WTC11 (cell line): ENCODE results near the gene ZNF75A. TPM values are rescaled to one million over a fixed set of nuclear protein-coding genes. Genes with fewer than 3 reads are reported as not detected.

Experiments used
- ATAC-seq: fragments of 200-7000 bp; cut with Tn5 transposase; 2 replicates; pipeline ENCODE4 v1.10.0; 2021; ENCODE audit warnings: mild to moderate bottlenecking, moderate library complexity
- CTCF ChIA-PET: fragments of 300-600 bp; sonication (Branson Sonifier 250); formaldehyde crosslinking; loops from one replicate; lab custom pipeline; 2021; ENCODE audit warnings: antibody characterized with exemption; lab: Charles Lee
- POLR2A ChIA-PET: fragments of 350-600 bp; sonication (Branson Sonifier 250); formaldehyde crosslinking; loops from one replicate; lab custom pipeline; 2021; ENCODE audit warnings: antibody characterized with exemption; lab: Charles Lee
- DNase-seq: peaks from one replicate; pipeline ENCODE4 v3.0.0; 2021; ENCODE audit warnings: low spot score
- H3K27ac Mint-ChIP-seq: 2 replicates; pipeline ENCODE4 v1.8.0; 2021; ENCODE audit warnings: mixed read lengths
- H3K27me3 Mint-ChIP-seq: 2 replicates; pipeline ENCODE4 v1.8.0; 2021; ENCODE audit warnings: low read depth, mild to moderate bottlenecking, moderate library complexity, mixed read lengths
- H3K36me3 Mint-ChIP-seq: 2 replicates; pipeline ENCODE4 v1.8.0; 2021; ENCODE audit warnings: mixed read lengths
- H3K4me1 Mint-ChIP-seq: 2 replicates; pipeline ENCODE4 v1.8.0; 2022; ENCODE audit warnings: mixed read lengths
- H3K4me3 Mint-ChIP-seq: 2 replicates; pipeline ENCODE4 v1.8.0; 2021; ENCODE audit warnings: mild to moderate bottlenecking, moderate library complexity, mixed read lengths
- H3K9me3 Mint-ChIP-seq: 2 replicates; pipeline ENCODE4 v1.8.0; 2021; ENCODE audit warnings: mixed read lengths
- CREB1 ChIP-seq: sonication (generic); formaldehyde crosslinking; IDR thresholded peaks from 2 replicates; pipeline ENCODE4 v1.8.0; 2023; ENCODE audit warnings: mild to moderate bottlenecking, missing genetic modification reagents
- JUN ChIP-seq: sonication (generic); formaldehyde crosslinking; IDR thresholded peaks from 2 replicates; pipeline ENCODE4 v1.8.0; 2023; ENCODE audit warnings: mild to moderate bottlenecking, missing genetic modification reagents
- MYBL2 ChIP-seq: sonication (generic); formaldehyde crosslinking; IDR thresholded peaks from 2 replicates; pipeline ENCODE4 v1.8.1; 2023; ENCODE audit warnings: mild to moderate bottlenecking, moderate library complexity, missing genetic modification reagents
- SMAD4 ChIP-seq: sonication (generic); formaldehyde crosslinking; IDR thresholded peaks from 2 replicates; pipeline ENCODE4 v1.8.0; 2022; ENCODE audit warnings: mild to moderate bottlenecking, missing genetic modification reagents
- total RNA-seq: library from RNA; stranded (reverse); gene quantifications from 3 replicates; pipeline ENCODE4 v1.2.3, GENCODE V29; 2021
- TF ChIP-seq, protein P1 (sequence below): fragments of 250-450 bp; sonication (Bioruptor Pico); IDR thresholded peaks from 2 replicates; pipeline ENCODE4 v2.1.2; 2022; ENCODE audit warnings: mild to moderate bottlenecking, moderate library complexity
- TF ChIP-seq, protein P2 (sequence below): fragments of 250-450 bp; sonication (Bioruptor Pico); IDR thresholded peaks from 2 replicates; pipeline ENCODE4 v1.9.0; 2021; ENCODE audit warnings: moderate library complexity, mild to moderate bottlenecking, inconsistent platforms, borderline replicate concordance
- TF ChIP-seq, protein P3 (sequence below): fragments of 250-450 bp; sonication (Bioruptor Pico); IDR thresholded peaks from 2 replicates; pipeline ENCODE4 v1.9.0; 2021; ENCODE audit warnings: mild to moderate bottlenecking, borderline replicate concordance
- TF ChIP-seq, protein P4 (sequence below): fragments of 200-600 bp; IDR thresholded peaks from 2 replicates; pipeline ENCODE4 v1.8.0; 2022; ENCODE audit warnings: antibody characterized with exemption

The ZNF75A gene
- total RNA-seq, 1 experiment from 2014 or later, result 31.5 TPM

DNA sequence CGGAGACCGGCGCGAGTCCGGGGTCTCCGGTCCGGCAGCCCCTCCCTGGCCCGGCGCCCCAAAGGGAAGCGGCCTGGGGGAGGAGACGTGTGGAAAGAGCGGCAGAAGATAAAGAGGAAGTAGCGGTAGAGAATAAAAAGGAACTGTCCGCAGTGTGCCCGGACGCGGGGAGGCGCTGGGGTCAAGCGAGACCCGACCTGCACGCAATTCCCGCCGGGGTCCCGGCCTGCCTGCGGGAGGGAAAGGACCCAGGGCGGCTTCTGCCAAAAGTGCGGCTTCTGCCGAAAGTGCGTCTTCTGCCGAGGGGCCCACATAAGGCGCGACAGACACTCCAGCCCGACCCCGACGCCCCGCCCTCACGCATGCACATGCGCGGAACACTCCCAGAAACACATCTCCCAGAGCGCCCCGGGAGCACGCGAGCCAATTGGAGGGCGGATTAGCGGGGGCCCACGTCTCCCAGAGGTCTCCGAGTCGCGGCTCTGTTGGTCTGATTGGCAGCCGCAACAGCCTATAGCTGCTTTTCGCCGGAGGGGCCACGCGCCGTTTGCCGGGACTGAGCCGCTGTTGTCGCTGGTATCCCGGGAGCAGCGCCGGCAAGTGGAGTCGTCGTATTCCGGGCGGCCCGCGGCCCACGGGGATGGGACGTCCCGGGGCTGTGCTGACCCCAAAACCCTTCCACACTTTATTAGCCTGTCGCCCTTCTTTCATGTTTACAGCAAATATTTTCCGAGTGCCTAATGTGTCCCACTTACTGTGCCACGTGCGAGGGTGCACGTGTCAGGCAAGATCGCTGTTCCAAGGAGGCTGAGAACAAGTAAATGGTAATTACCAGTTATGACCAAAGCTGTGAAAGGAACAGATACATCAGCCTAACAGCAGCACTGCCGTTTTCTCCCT lies 40.9 kb upstream of the ZNF75A start (continued):
- TF ChIP-seq MYBL2, result no peak; the same call in 1 of the 2 replicates
- peak; percentile 76; the same call in 1 of the 2 replicates for TF ChIP-seq SMAD4 (CRISPR knock-in tag)
- TF ChIP-seq, protein P1, sequence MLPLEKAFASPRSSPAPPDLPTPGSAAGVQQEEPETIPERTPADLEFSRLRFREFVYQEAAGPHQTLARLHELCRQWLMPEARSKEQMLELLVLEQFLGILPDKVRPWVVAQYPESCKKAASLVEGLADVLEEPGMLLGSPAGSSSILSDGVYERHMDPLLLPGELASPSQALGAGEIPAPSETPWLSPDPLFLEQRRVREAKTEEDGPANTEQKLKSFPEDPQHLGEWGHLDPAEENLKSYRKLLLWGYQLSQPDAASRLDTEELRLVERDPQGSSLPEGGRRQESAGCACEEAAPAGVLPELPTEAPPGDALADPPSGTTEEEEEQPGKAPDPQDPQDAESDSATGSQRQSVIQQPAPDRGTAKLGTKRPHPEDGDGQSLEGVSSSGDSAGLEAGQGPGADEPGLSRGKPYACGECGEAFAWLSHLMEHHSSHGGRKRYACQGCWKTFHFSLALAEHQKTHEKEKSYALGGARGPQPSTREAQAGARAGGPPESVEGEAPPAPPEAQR, result no peak
- TF ChIP-seq JUN (CRISPR knock-in tag), result peak; percentile 19; the same call in 1 of the 2 replicates
- TF ChIP-seq CREB1 (CRISPR knock-in tag), result no peak

DNA sequence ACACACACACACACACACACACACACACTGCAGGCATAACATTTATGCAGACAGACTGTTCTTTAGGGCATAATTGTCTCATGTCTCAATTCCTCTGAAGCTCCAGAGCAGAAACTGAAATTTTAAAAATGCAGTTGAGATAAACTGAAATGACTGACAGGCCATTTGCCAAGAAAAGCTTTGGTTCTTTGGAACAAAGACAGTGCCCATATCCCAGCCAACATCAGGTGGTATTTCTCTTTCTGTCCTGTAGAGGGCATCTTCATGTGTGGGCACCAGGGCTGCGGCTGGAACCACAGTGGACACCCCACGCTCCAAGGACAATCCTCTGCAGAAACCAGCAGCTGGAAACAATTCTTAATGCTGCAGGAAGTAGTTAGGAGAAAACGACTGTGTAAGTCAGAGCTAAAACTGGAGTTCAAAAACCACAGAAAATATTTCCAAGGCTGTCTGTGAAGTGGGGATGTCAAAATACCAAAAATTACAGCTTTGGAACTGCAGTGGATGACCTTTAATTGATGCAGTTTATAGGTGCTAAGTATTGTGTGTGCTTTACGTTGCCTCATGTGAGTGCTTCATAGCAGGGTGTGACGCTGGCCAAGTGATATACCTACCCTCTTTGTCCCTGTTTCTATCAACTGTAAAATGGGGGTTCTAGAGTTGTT lies 38.3 kb upstream of the ZNF75A start:
- no peak for DNase-seq
- CTCF ChIA-PET, result interaction anchor here (0.6 to 2.0 kb wide), 20 partner anchors 8 to 1318 kb away, joined by 3 to 19 read pairs (median 4); partner anchors contain the start of genes MEFV, NAA60, OR1F1 and ZNF174

More for the DNA sequence above, 38.3 kb upstream of the ZNF75A start:
- H3K27me3 Mint-ChIP-seq, result peaks cover 48% of the 10 kb centered on the region
- H3K9me3 Mint-ChIP-seq, result peaks cover 36% of the 10 kb centered on the region
- POLR2A ChIA-PET, result interaction anchor here (0.6 to 1.5 kb wide), 2 partner anchors 16 to 44 kb away, joined by 4 read pairs; partner anchors contain the start of gene ZNF263
- H3K36me3 Mint-ChIP-seq, result no peaks in the 10 kb centered on the region
- ATAC-seq, result peak; percentile 12; the same call in 1 of the 2 replicates
- no peak overlapping the region for H3K4me3 Mint-ChIP-seq
- H3K27ac Mint-ChIP-seq, result no peak overlapping the region
- TF ChIP-seq, protein P2, sequence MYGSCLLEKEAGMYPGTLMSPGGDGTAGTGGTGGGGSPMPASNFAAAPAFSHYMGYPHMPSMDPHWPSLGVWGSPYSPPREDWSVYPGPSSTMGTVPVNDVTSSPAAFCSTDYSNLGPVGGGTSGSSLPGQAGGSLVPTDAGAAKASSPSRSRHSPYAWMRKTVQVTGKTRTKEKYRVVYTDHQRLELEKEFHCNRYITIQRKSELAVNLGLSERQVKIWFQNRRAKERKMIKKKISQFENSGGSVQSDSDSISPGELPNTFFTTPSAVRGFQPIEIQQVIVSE (CRISPR knock-in tag), result no peak
- no peak for TF ChIP-seq MYBL2
- TF ChIP-seq, protein P3, sequence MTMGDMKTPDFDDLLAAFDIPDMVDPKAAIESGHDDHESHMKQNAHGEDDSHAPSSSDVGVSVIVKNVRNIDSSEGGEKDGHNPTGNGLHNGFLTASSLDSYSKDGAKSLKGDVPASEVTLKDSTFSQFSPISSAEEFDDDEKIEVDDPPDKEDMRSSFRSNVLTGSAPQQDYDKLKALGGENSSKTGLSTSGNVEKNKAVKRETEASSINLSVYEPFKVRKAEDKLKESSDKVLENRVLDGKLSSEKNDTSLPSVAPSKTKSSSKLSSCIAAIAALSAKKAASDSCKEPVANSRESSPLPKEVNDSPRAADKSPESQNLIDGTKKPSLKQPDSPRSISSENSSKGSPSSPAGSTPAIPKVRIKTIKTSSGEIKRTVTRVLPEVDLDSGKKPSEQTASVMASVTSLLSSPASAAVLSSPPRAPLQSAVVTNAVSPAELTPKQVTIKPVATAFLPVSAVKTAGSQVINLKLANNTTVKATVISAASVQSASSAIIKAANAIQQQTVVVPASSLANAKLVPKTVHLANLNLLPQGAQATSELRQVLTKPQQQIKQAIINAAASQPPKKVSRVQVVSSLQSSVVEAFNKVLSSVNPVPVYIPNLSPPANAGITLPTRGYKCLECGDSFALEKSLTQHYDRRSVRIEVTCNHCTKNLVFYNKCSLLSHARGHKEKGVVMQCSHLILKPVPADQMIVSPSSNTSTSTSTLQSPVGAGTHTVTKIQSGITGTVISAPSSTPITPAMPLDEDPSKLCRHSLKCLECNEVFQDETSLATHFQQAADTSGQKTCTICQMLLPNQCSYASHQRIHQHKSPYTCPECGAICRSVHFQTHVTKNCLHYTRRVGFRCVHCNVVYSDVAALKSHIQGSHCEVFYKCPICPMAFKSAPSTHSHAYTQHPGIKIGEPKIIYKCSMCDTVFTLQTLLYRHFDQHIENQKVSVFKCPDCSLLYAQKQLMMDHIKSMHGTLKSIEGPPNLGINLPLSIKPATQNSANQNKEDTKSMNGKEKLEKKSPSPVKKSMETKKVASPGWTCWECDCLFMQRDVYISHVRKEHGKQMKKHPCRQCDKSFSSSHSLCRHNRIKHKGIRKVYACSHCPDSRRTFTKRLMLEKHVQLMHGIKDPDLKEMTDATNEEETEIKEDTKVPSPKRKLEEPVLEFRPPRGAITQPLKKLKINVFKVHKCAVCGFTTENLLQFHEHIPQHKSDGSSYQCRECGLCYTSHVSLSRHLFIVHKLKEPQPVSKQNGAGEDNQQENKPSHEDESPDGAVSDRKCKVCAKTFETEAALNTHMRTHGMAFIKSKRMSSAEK (CRISPR knock-in tag), result no peak
- TF ChIP-seq CREB1 (CRISPR knock-in tag), result no peak
- TF ChIP-seq, protein P4, sequence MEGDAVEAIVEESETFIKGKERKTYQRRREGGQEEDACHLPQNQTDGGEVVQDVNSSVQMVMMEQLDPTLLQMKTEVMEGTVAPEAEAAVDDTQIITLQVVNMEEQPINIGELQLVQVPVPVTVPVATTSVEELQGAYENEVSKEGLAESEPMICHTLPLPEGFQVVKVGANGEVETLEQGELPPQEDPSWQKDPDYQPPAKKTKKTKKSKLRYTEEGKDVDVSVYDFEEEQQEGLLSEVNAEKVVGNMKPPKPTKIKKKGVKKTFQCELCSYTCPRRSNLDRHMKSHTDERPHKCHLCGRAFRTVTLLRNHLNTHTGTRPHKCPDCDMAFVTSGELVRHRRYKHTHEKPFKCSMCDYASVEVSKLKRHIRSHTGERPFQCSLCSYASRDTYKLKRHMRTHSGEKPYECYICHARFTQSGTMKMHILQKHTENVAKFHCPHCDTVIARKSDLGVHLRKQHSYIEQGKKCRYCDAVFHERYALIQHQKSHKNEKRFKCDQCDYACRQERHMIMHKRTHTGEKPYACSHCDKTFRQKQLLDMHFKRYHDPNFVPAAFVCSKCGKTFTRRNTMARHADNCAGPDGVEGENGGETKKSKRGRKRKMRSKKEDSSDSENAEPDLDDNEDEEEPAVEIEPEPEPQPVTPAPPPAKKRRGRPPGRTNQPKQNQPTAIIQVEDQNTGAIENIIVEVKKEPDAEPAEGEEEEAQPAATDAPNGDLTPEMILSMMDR, result peak; percentile 56; the same call in 1 of the 2 replicates
- H3K4me1 Mint-ChIP-seq, result peaks cover 6% of the 10 kb centered on the region; the same call in 1 of the 2 replicates
